ENCODE results near the gene KCND2.

KCND2 gene

DNA sequence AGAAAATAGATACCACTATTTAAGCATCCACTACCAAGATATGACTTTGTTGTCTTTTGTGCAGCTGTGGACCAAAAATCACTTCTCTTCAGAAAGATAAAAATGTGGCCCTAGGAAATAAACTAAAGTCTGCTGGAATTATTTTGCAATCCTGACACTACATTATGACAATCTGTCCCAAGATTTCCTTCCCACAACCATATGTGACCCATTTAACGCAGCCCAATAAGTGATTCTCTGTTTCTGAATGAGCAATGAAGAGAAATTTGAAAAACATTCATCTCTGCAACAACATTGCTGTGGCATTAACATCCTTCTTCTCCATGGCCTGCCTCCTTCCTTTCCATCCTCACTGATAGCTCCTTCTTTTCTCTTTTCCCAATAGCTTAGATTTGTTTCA, 373.0 kb downstream of the KCND2 start:
- no peak for DNase-seq (ENCODE audit: low read depth)
- TF ChIP-seq, protein P1, sequence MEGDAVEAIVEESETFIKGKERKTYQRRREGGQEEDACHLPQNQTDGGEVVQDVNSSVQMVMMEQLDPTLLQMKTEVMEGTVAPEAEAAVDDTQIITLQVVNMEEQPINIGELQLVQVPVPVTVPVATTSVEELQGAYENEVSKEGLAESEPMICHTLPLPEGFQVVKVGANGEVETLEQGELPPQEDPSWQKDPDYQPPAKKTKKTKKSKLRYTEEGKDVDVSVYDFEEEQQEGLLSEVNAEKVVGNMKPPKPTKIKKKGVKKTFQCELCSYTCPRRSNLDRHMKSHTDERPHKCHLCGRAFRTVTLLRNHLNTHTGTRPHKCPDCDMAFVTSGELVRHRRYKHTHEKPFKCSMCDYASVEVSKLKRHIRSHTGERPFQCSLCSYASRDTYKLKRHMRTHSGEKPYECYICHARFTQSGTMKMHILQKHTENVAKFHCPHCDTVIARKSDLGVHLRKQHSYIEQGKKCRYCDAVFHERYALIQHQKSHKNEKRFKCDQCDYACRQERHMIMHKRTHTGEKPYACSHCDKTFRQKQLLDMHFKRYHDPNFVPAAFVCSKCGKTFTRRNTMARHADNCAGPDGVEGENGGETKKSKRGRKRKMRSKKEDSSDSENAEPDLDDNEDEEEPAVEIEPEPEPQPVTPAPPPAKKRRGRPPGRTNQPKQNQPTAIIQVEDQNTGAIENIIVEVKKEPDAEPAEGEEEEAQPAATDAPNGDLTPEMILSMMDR (conservative IDR thresholded peaks at IDR 0.05; ENCODE audit: low read depth, low read length) = no peak
- no peak overlapping the region for H3K4me3 ChIP-seq (ENCODE audit: low read depth, low read length)

DNA sequence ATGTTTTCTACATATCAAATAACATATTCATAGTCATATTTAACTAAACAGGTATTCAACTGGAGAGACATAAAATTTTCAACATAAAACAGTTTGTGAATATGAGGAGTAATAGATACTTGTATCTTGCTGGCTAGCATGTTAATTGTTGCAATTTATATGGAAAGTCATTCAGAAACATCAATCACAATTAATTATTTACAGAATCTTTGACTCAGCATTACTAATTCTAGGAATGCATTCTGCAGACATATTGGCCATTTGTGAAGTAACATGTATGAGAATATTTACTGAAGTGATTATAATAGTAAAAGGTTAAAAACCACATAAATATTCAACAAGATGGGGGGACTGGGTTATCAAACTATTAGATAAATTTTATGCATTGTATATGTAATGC, 381.3 kb downstream of the KCND2 start:
- TF ChIP-seq, protein P1 (conservative IDR thresholded peaks at IDR 0.05; ENCODE audit: low read depth, low read length) = no peak
- DNase-seq (ENCODE audit: low read depth) = no peak
- H3K4me3 ChIP-seq (ENCODE audit: low read depth, low read length) = no peak overlapping the region

GRCh38 chr7:120658516-120658915, 385.5 kb downstream of the KCND2 start:
- TF ChIP-seq, protein P1 (conservative IDR thresholded peaks at IDR 0.05; ENCODE audit: low read depth, low read length) = no peak
- H3K4me3 ChIP-seq (ENCODE audit: low read depth, low read length) = no peak overlapping the region
- no peak for DNase-seq (ENCODE audit: low read depth)

DNA sequence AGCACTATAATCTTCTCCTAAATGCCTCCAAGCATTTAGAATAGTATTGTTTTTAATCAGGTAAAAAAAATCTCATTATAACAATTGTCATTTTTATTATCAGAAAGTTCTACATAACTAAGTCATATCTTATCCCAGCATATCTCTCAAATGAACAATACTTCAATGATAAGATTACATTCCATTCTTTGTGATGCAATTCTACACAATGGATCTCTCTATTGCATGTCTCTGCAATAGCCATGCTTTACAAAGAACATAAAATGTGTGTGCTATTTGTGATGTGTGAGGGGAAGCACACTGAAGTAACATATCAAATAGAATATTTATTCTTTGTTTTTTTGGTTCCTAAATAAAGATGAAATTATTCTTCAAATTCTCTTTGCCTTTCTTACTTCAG, 389.3 kb downstream of the KCND2 start:
- TF ChIP-seq, protein P1 (conservative IDR thresholded peaks at IDR 0.05; ENCODE audit: low read depth, low read length) = no peak
- DNase-seq (ENCODE audit: low read depth) = no peak
- H3K4me3 ChIP-seq (ENCODE audit: low read depth, low read length) = no peak overlapping the region

- no peak for DNase-seq (ENCODE audit: low read depth)
- TF ChIP-seq, protein P1 (conservative IDR thresholded peaks at IDR 0.05; ENCODE audit: low read depth, low read length) = no peak
- H3K4me3 ChIP-seq (ENCODE audit: low read depth, low read length) = no peak overlapping the region
These were observed 392.1 kb downstream of the KCND2 start for GRCh38 chr7:120665068-120665467.

DNA sequence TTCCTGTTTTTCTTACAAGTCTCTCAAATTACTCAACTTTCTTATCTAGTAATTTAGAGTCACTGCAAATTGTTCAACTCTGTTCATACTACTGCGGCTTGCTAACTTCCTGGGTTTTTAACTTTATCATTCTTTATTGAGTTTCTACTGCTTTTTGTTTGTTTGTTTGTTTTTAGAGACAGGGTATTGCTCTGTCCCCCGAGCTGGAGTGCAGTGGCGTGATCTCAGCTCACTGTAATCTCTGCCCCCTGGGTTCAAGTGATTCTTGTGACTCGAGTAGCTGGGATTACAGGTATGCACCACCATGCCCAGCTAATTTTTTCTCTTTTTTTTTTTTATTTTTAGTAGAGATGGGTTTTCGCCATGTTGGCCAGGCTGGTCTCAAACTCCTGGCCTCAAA, 402.1 kb downstream of the KCND2 start:
- TF ChIP-seq, protein P1 (conservative IDR thresholded peaks at IDR 0.05; ENCODE audit: low read depth, low read length) = no peak
- DNase-seq (ENCODE audit: low read depth) = no peak
- H3K4me3 ChIP-seq (ENCODE audit: low read depth, low read length) = no peak overlapping the region

DNA sequence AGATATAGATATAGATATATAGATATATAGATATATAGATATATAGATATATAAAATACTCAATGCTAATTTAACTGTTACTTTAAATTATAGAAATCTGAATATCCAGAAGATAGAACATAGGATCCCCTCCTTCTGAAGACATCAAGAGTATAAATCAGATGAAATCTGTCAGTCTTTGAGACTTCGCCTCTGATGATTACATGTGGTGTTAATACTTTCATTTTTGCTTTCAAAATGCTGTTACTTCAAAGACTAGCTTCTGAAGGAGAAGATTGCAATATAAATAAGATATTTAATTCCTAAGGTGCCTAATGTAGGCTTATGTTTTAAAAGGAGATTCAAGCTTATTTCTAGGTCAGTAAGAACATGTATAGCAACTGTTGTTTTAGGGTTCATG, 404.6 kb downstream of the KCND2 start:
- no peak for DNase-seq (ENCODE audit: low read depth)
- TF ChIP-seq, protein P1 (conservative IDR thresholded peaks at IDR 0.05; ENCODE audit: low read depth, low read length) = no peak
- H3K4me3 ChIP-seq (ENCODE audit: low read depth, low read length) = no peak overlapping the region
